Germinal center (tissue), 1 donor: ENCODE measurements around the gene PSG7.
"Not testable (repeated sequence)": the region's sequence is repeated elsewhere in the genome, so short reads cannot be mapped to it uniquely, and the experiment has no call there.

Experiments
- DNase-seq: peaks from one replicate; pipeline ENCODE4 v3.0.0; 2012; ENCODE audit warnings: mixed read lengths, low spot score

The PSG7 gene

GRCh38 chr19:42913516-42913915, 23.5 kb downstream of the PSG7 start:
- DNase-seq: not testable (repeated sequence)

GRCh38 chr19:42912941-42913340, 24.1 kb downstream of the PSG7 start:
- DNase-seq: not testable (repeated sequence)

- not testable (repeated sequence) for DNase-seq
Measured at GRCh38 chr19:42911731-42912130, 25.3 kb downstream of the PSG7 start.

GRCh38 chr19:42906162-42906561, 30.8 kb downstream of the PSG7 start:
- DNase-seq: not testable (repeated sequence)

- DNase-seq: not testable (repeated sequence)
Measured at GRCh38 chr19:42900561-42900960, 36.4 kb downstream of the PSG7 start.

GRCh38 chr19:42899674-42900073, 37.3 kb downstream of the PSG7 start:
- not testable (repeated sequence) for DNase-seq

- DNase-seq: not testable (repeated sequence)
Measured at GRCh38 chr19:42899110-42899509, 37.9 kb downstream of the PSG7 start.

- DNase-seq: not testable (repeated sequence)
Measured at GRCh38 chr19:42898656-42899055, 38.4 kb downstream of the PSG7 start.

- DNase-seq: not testable (repeated sequence)
Measured at GRCh38 chr19:42897729-42898128, 39.3 kb downstream of the PSG7 start.

- DNase-seq: not testable (repeated sequence)
Measured at GRCh38 chr19:42890446-42890845, 46.6 kb downstream of the PSG7 start.

GRCh38 chr19:42887876-42888445, 49.0 kb downstream of the PSG7 start:
- DNase-seq: not testable (repeated sequence)

GRCh38 chr19:42882730-42883129, 54.3 kb downstream of the PSG7 start:
- not testable (repeated sequence) for DNase-seq

GRCh38 chr19:42882010-42882409, 55.0 kb downstream of the PSG7 start:
- DNase-seq: not testable (repeated sequence)

- DNase-seq: not testable (repeated sequence)
Measured at GRCh38 chr19:42881279-42881678, 55.7 kb downstream of the PSG7 start.

GRCh38 chr19:42880621-42881020, 56.4 kb downstream of the PSG7 start:
- DNase-seq: not testable (repeated sequence)

GRCh38 chr19:42879613-42880012, 57.4 kb downstream of the PSG7 start, which contains the start of gene PSG1:
Gene PSG1, minus strand, starts transcription at chr19:42879713. Its CDS starts 132 bp downstream, at chr19:42879581.
- DNase-seq: no peak

- DNase-seq: not testable (repeated sequence)
Measured at GRCh38 chr19:42876596-42876995, 60.4 kb downstream of the PSG7 start.

GRCh38 chr19:42875881-42876280, 61.1 kb downstream of the PSG7 start:
- DNase-seq: not testable (repeated sequence)

GRCh38 chr19:42874901-42875813, 61.9 kb downstream of the PSG7 start:
- DNase-seq: not testable (repeated sequence)

- not testable (repeated sequence) for DNase-seq
Measured at GRCh38 chr19:42874136-42874535, 62.9 kb downstream of the PSG7 start.
